HCT116 (cell line): Measurements from ENCODE around the gene CFAP43.

Experiments used
- CBX3 ChIP-seq: IDR thresholded peaks from 2 replicates; pipeline ENCODE4 v1.6.1; 2012; ENCODE audit warnings: low read depth
- CTCF ChIP-seq, 3 experiments: fragments of 200-600 bp in 1 of 3; sonication (generic) in 1 of 3; IDR thresholded peaks in 2 of 3; conservative IDR thresholded peaks in 1 of 3; 2 replicates each; pipeline ENCODE4 v1.5.1; 2012 to 2017; ENCODE audit warnings: low read depth in 2 of 3, low read length in 2 of 3, antibody characterized with exemption in 1 of 3, borderline replicate concordance in 1 of 3, control low read depth in 1 of 3, mild to moderate bottlenecking in 1 of 3, mixed read lengths in 1 of 3, mixed run types in 1 of 3, moderate library complexity in 1 of 3; ENCODE audit not compliant: insufficient read depth in 1 of 3
- EGR1 ChIP-seq: IDR thresholded peaks from 2 replicates; pipeline ENCODE4 v1.6.1; 2012; ENCODE audit warnings: low read depth
- EZH2 ChIP-seq: fragments of 200-600 bp; sonication (generic); IDR thresholded peaks from 2 replicates; pipeline ENCODE4 v1.6.1; 2017; ENCODE audit warnings: antibody characterized with exemption, mixed run types
- EZH2phosphoT487 ChIP-seq: fragments of 200-600 bp; IDR thresholded peaks from 2 replicates; pipeline ENCODE4 v1.6.1; 2018; ENCODE audit warnings: antibody characterized with exemption, borderline replicate concordance
- MAX ChIP-seq: IDR thresholded peaks from 2 replicates; pipeline ENCODE4 v1.6.1; 2012
- POLR2A ChIP-seq: IDR thresholded peaks from 2 replicates; pipeline ENCODE4 v1.7.0; 2011; ENCODE audit warnings: borderline replicate concordance; ENCODE audit not compliant: insufficient read depth, insufficient read length; ENCODE audit errors: extremely low read depth
- POLR2AphosphoS5 ChIP-seq: IDR thresholded peaks from 2 replicates; pipeline ENCODE4 v1.6.1; 2011; ENCODE audit warnings: mild to moderate bottlenecking, low read depth, low read length, moderate library complexity
- REST ChIP-seq: IDR thresholded peaks from 2 replicates; pipeline ENCODE4 v1.6.1; 2012; ENCODE audit warnings: low read depth
- SP1 ChIP-seq: IDR thresholded peaks from 2 replicates; pipeline ENCODE4 v1.6.1; 2012; ENCODE audit warnings: low read depth
- SRF ChIP-seq: IDR thresholded peaks from 2 replicates; pipeline ENCODE4 v1.6.1; 2012; ENCODE audit warnings: low read depth
- YY1 ChIP-seq: IDR thresholded peaks from 2 replicates; pipeline ENCODE4 v1.6.1; 2011; ENCODE audit warnings: low read length, low read depth, moderate library complexity, mild to moderate bottlenecking; ENCODE audit not compliant: insufficient replicate concordance; ENCODE audit errors: extremely low read depth
- ZFX ChIP-seq: fragments of 450-650 bp; IDR thresholded peaks from 2 replicates; pipeline ENCODE4 v1.6.1; 2017
- ZNF274 ChIP-seq: fragments of 200-500 bp; sonication (Bioruptor generic); IDR thresholded peaks from 2 replicates; pipeline ENCODE4 v1.6.1; 2014; ENCODE audit warnings: mild to moderate bottlenecking, low read depth, low read length, inconsistent platforms

GRCh38 chr10:104260775-104261115, 28.6 kb upstream of the CFAP43 start:
- TF ChIP-seq CTCF (IDR thresholded peaks at IDR 0.05 in 2 of 3, conservative IDR thresholded peaks at IDR 0.05 in 1 of 3; ENCODE audit: borderline replicate concordance in 1 of 3, insufficient read depth in 1 of 3, low read depth in 2 of 3, low read length in 2 of 3) (no peak), EZH2 (no peak), POLR2A (no peak), REST (no peak), CBX3 (no peak), ZNF274 (no peak), MAX (no peak), EZH2phosphoT487 (no peak), ZFX (no peak), SRF (no peak), YY1 (no peak), SP1 (no peak), EGR1 (no peak), POLR2AphosphoS5 (no peak)
